ENCODE data around the gene CBLC. TPM values are rescaled to one million over a fixed set of nuclear protein-coding genes. Genes with fewer than 3 reads are reported as not detected.
A peak's percentile ranks its signal among the peaks of the same experiment; 100 is the strongest.

The CBLC gene
- total and polyA plus RNA-seq, 2 of the 4 experiments (the other 2 are of a cell fraction) = not detected

DNA sequence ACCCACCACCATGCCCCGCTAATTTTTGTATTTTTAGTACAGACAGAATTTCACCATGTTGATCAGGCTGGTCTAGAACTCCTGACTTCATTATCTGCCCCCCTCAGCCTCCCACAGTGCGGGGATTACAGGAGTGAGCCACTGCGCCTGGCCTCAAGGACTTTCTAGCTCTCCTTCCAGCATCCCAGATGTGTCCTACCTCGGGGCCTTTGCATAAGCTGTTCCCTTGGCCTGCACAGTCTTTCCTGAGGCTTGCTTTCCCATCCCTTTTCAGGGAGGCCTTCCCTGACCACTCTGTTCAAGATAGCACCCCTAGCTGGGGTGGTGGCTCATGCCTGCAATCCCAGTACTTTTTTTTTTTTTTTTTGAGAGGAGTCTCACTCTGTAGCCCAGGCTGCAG is 16.9 kb downstream of the CBLC start:
- no peak overlapping the region for H3K27ac ChIP-seq (ENCODE audit: insufficient read depth, low read length)
- H4K91ac ChIP-seq (ENCODE audit: insufficient read depth, low read depth, low read length) = no peak overlapping the region
- ChIA-PET POLR2A (ENCODE audit: unreplicated experiment) (no interaction called here), CTCF (no interaction called here)
- TF ChIP-seq MXI1 (IDR thresholded peaks at IDR 0.05; ENCODE audit: borderline replicate concordance, low read depth, low read length) (no peak), CTCF (conservative IDR thresholded peaks at IDR 0.05; ENCODE audit: low read depth, low read length) (no peak), CEBPB (IDR thresholded peaks at IDR 0.05; ENCODE audit: low read depth, low read length) (no peak)
- TF ChIP-seq, protein P1, sequence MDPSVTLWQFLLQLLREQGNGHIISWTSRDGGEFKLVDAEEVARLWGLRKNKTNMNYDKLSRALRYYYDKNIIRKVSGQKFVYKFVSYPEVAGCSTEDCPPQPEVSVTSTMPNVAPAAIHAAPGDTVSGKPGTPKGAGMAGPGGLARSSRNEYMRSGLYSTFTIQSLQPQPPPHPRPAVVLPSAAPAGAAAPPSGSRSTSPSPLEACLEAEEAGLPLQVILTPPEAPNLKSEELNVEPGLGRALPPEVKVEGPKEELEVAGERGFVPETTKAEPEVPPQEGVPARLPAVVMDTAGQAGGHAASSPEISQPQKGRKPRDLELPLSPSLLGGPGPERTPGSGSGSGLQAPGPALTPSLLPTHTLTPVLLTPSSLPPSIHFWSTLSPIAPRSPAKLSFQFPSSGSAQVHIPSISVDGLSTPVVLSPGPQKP (IDR thresholded peaks at IDR 0.05; ENCODE audit: borderline replicate concordance, low read depth, low read length) = no peak
- no peak overlapping the region for H2BK5ac ChIP-seq (ENCODE audit: low read depth, low read length, poor library complexity, severe bottlenecking)
- no peak overlapping the region for H2BK20ac ChIP-seq (ENCODE audit: low read depth, low read length)
- H2BK15ac ChIP-seq (ENCODE audit: low read depth, low read length) = no peak overlapping the region
- H3K4me3 ChIP-seq (ENCODE audit: insufficient read depth, low read depth, low read length) = no peak overlapping the region
- H4K5ac ChIP-seq (ENCODE audit: low read depth, low read length) = no peak overlapping the region
- no peak overlapping the region for H3K9ac ChIP-seq (ENCODE audit: low read depth, low read length)
- no peak overlapping the region; the same call in 1 of the 2 replicates for H2AK5ac ChIP-seq (ENCODE audit: low read depth, low read length)
- no TSS peak for BruUV-seq (replicated peaks)
- WGBS, 2 experiments (ENCODE audit: extremely low coverage in 2 of 2, insufficient read length in 1 of 2) = 90% methylated on average over 3 of the region's 4 CpGs; no CpG with 5 or more reads in 1 of the 2 experiments
- no peak overlapping the region for H3K14ac ChIP-seq (replicated peaks; ENCODE audit: low read depth, low read length)
- no peaks in the 10 kb centered on the region for H3K9me1 ChIP-seq (ENCODE audit: insufficient read depth, low read length)
- no peak for ATAC-seq (ENCODE audit: low read depth)
- no peak overlapping the region for H2BK120ac ChIP-seq (ENCODE audit: low read depth, low read length)
- dilution Hi-C loops (cut with HindIII; ENCODE audit: low sequenced_read_pairs, unreplicated experiment) = no loop called here
- H3K36me3 ChIP-seq (ENCODE audit: control insufficient read depth, insufficient read depth, low read length) = no peaks in the 10 kb centered on the region
- H2AK9ac ChIP-seq (replicated peaks; ENCODE audit: low read depth, low read length, poor library complexity) = no peak overlapping the region
- DNase-seq = no peak
- H3K56ac ChIP-seq (ENCODE audit: extremely low read depth, insufficient read depth, low read length) = no peak overlapping the region
- peaks cover 4% of the 10 kb centered on the region for H3K4me1 ChIP-seq (ENCODE audit: control insufficient read depth, insufficient read depth, low read length)
- H3K27me3 ChIP-seq (ENCODE audit: control insufficient read depth, insufficient read depth, low read length) = no peaks in the 10 kb centered on the region
- in situ Hi-C loops (cut with MboI; ENCODE audit: low sequenced_read_pairs) = loop anchor here (25.0 kb wide), 1 partner anchor 232 kb away; no protein-coding TSS in a partner anchor
- no peak overlapping the region for H3K4me2 ChIP-seq (ENCODE audit: low read depth, low read length)
- H4K20me1 ChIP-seq (ENCODE audit: insufficient read depth, low read length) = no peaks in the 10 kb centered on the region
- peak overlapping the region; percentile 5 for H2AFZ ChIP-seq (replicated peaks; ENCODE audit: low read length, poor library complexity)
- H3K9me3 ChIP-seq (ENCODE audit: control insufficient read depth, insufficient read depth, low read length) = no peaks in the 10 kb centered on the region
- no peak overlapping the region for H3K18ac ChIP-seq (ENCODE audit: low read depth, low read length)
- no peak overlapping the region for H3K23ac ChIP-seq (ENCODE audit: low read depth, low read length)
- H3K79me1 ChIP-seq (ENCODE audit: low read depth in 1 of 2, low read length in 2 of 2) = no peaks in the 10 kb centered on the region
- no peak overlapping the region for H3K4ac ChIP-seq (ENCODE audit: low read depth, low read length)
- H4K8ac ChIP-seq (ENCODE audit: low read depth in 2 of 2, low read length in 2 of 2) = no peak overlapping the region
- intact Hi-C loops (cut with micrococcal nuclease) = no loop called here

Data from IMR-90 (cell line).